22Rv1 (cell line): Measurements from ENCODE around the gene ECE1.

Experiments used
- H3K27ac ChIP-seq: fragments of 450-650 bp; 2 replicates; pipeline ENCODE4 v1.5.1; 2017
- CTCF ChIP-seq: fragments of 450-650 bp; IDR thresholded peaks from 2 replicates; pipeline ENCODE4 v1.5.1; 2017; ENCODE audit warnings: mild to moderate bottlenecking
- ZFX ChIP-seq: fragments of 450-650 bp; IDR thresholded peaks from 2 replicates; pipeline ENCODE4 v1.6.1; 2017; ENCODE audit warnings: antibody characterized with exemption, borderline replicate concordance

The ECE1 gene

GRCh38 chr1:21259316-21260076 lies 30.8 kb downstream of the ECE1 start:
- no peak overlapping the region for H3K27ac ChIP-seq
- TF ChIP-seq CTCF (no peak), ZFX (no peak)

GRCh38 chr1:21258331-21259134 lies 31.7 kb downstream of the ECE1 start:
- TF ChIP-seq CTCF (no peak), ZFX (no peak)
- no peak overlapping the region for H3K27ac ChIP-seq

GRCh38 chr1:21257431-21258135 lies 32.7 kb downstream of the ECE1 start:
- H3K27ac ChIP-seq, result no peak overlapping the region

GRCh38 chr1:21256776-21257175 lies 33.5 kb downstream of the ECE1 start:
- H3K27ac ChIP-seq, result no peak overlapping the region
- no peak for TF ChIP-seq ZFX
- TF ChIP-seq CTCF, result no peak

More at GRCh38 chr1:21257431-21258135, 32.7 kb downstream of the ECE1 start:
- TF ChIP-seq ZFX (no peak), CTCF (no peak)

- TF ChIP-seq ZFX (no peak), CTCF (no peak)
- no peak overlapping the region for H3K27ac ChIP-seq
Observed at GRCh38 chr1:21255943-21256320, 34.3 kb downstream of the ECE1 start.

GRCh38 chr1:21255284-21255942 lies 34.9 kb downstream of the ECE1 start:
- TF ChIP-seq CTCF (peak; percentile 89), ZFX (no peak)
- no peak overlapping the region for H3K27ac ChIP-seq
